Caco-2 (cell line): ENCODE results near the gene SORL1. TPM values are rescaled to one million over a fixed set of nuclear protein-coding genes. Genes with fewer than 3 reads are reported as not detected.

Source experiments
- BruUV-seq: library from RNA; stranded (reverse); fragments of 400-500 nt; replicated peaks from 2 replicates; lab custom pipeline; 2021; lab: Mats Ljungman, UMichigan
- CTCF ChIA-PET: fragments of 300-600 bp; sonication (Branson Sonifier 250); formaldehyde crosslinking; loops from one replicate; lab custom pipeline; 2022; ENCODE audit warnings: antibody characterized with exemption; lab: Charles Lee
- POLR2A ChIA-PET: fragments of 300-600 bp; sonication (Branson Sonifier 250); formaldehyde crosslinking; loops from one replicate; lab custom pipeline; 2022; ENCODE audit warnings: antibody characterized with exemption; lab: Charles Lee
- DNase-seq, 2 experiments: peaks; one replicate each; pipeline versions ENCODE4 v3.0.0 to v3.0.0-alpha.2; 2020 to 2022
- H3K27me3 ChIP-seq: replicated peaks from 2 replicates; pipeline ENCODE4 v1.6.0; 2011; ENCODE audit warnings: low read length; ENCODE audit not compliant: control insufficient read depth, insufficient read depth
- H3K36me3 ChIP-seq: 2 replicates; pipeline ENCODE4 v1.5.1; 2011; ENCODE audit warnings: low read length; ENCODE audit not compliant: control insufficient read depth, insufficient read depth
- H3K4me1 ChIP-seq: fragments of 250-450 bp; sonication (Bioruptor Pico); 2 replicates; pipeline ENCODE4 v1.5.1; 2020; ENCODE audit warnings: mild to moderate bottlenecking
- H3K4me3 ChIP-seq: 2 replicates; pipeline ENCODE4 v1.5.1; 2011; ENCODE audit warnings: low read depth, mild to moderate bottlenecking, control low read depth, low read length
- H3K9me3 ChIP-seq: fragments of 250-450 bp; sonication (Bioruptor Pico); 2 replicates; pipeline ENCODE4 v1.5.1; 2020; ENCODE audit warnings: mild to moderate bottlenecking, moderate library complexity
- H3K27ac Mint-ChIP-seq: one replicate; pipeline ENCODE4 v1.8.0; 2022; ENCODE audit warnings: mixed read lengths; ENCODE audit not compliant: unreplicated experiment
- H3K27me3 Mint-ChIP-seq: one replicate; pipeline ENCODE4 v1.8.0; 2022; ENCODE audit warnings: mixed read lengths; ENCODE audit not compliant: insufficient read depth, unreplicated experiment
- H3K36me3 Mint-ChIP-seq: one replicate; pipeline ENCODE4 v1.8.0; 2022; ENCODE audit warnings: mild to moderate bottlenecking, mixed read lengths; ENCODE audit not compliant: insufficient read depth, unreplicated experiment
- H3K4me1 Mint-ChIP-seq: one replicate; pipeline ENCODE4 v1.8.0; 2022; ENCODE audit warnings: low read depth, mixed read lengths; ENCODE audit not compliant: unreplicated experiment
- H3K4me3 Mint-ChIP-seq: one replicate; pipeline ENCODE4 v1.8.0; 2022; ENCODE audit warnings: mild to moderate bottlenecking, moderate library complexity, mixed read lengths; ENCODE audit not compliant: unreplicated experiment
- H3K9me3 Mint-ChIP-seq: one replicate; pipeline ENCODE4 v1.8.0; 2022; ENCODE audit warnings: mixed read lengths; ENCODE audit not compliant: unreplicated experiment
- CTCF ChIP-seq, 2 experiments: fragments of 200-600 bp in 1 of 2; IDR thresholded peaks; 1 replicate in 1 of 2; 2 replicates in 1 of 2; pipeline versions ENCODE4 v1.5.1 to v1.8.0; 2011 to 2022; ENCODE audit warnings: antibody characterized with exemption in 1 of 2, control low read depth in 1 of 2, inconsistent platforms in 1 of 2, low read depth in 1 of 2, low read length in 1 of 2, mild to moderate bottlenecking in 1 of 2, moderate library complexity in 1 of 2; ENCODE audit not compliant: insufficient read depth in 1 of 2, severe bottlenecking in 1 of 2, unreplicated experiment in 1 of 2
- intact Hi-C: fragments of 100-400 bp; cut with micrococcal nuclease; formaldehyde crosslinking; loops from one replicate; pipeline ENCODE4 v1.10.0; 2022; ENCODE audit not compliant: unreplicated experiment
- total RNA-seq: library from RNA; stranded (reverse); gene quantifications from 2 replicates; pipeline ENCODE4 v1.2.3, GENCODE V29; 2022

The SORL1 gene
- total RNA-seq, 1 experiment from 2014 or later: 26.3 TPM

- ChIA-PET POLR2A (no interaction called here), CTCF (no interaction called here)
- no TSS peak for BruUV-seq
- Histone ChIP-seq H3K36me3 (0 out of 2 replicates have a peak, but pooled peaks cover 2% of the 10 kb centered on the region), H3K27me3 (no peaks in the 10 kb centered on the region), H3K9me3 (no peaks in the 10 kb centered on the region), H3K4me1 (no peaks in the 10 kb centered on the region), H3K4me3 (no peak overlapping the region)
- no peak for TF ChIP-seq CTCF (IDR thresholded peaks at IDR 0.05; ENCODE audit: insufficient read depth in 1 of 2, low read depth in 1 of 2, low read length in 1 of 2, severe bottlenecking in 1 of 2, unreplicated experiment in 1 of 2)
- H3K4me1 Mint-ChIP-seq: no peaks in the 10 kb centered on the region
- H3K27ac Mint-ChIP-seq: no peak overlapping the region
- intact Hi-C loops: no loop called here
- no peaks in the 10 kb centered on the region for H3K9me3 Mint-ChIP-seq
- no peak overlapping the region for H3K4me3 Mint-ChIP-seq
- no peak for DNase-seq
- no peaks in the 10 kb centered on the region for H3K27me3 Mint-ChIP-seq
- peaks cover 8% of the 10 kb centered on the region for H3K36me3 Mint-ChIP-seq
Observed at GRCh38 chr11:121596195-121597155, 144.4 kb downstream of the SORL1 start.

GRCh38 chr11:121603316-121603715 is 151.2 kb downstream of the SORL1 start:
- no peak for DNase-seq
- Mint-ChIP-seq H3K9me3 (no peaks in the 10 kb centered on the region), H3K27me3 (no peaks in the 10 kb centered on the region), H3K27ac (no peak overlapping the region), H3K4me3 (no peak overlapping the region), H3K36me3 (peaks cover 10% of the 10 kb centered on the region), H3K4me1 (no peaks in the 10 kb centered on the region)
- POLR2A ChIA-PET: no interaction called here
- Histone ChIP-seq H3K27me3 (no peaks in the 10 kb centered on the region), H3K9me3 (no peaks in the 10 kb centered on the region; the same call in 1 of the 2 replicates), H3K36me3 (peaks cover 3% of the 10 kb centered on the region; the same call in 1 of the 2 replicates), H3K4me1 (no peaks in the 10 kb centered on the region), H3K4me3 (no peak overlapping the region)
- CTCF ChIA-PET: no interaction called here
- TF ChIP-seq CTCF (IDR thresholded peaks at IDR 0.05; ENCODE audit: insufficient read depth in 1 of 2, low read depth in 1 of 2, low read length in 1 of 2, severe bottlenecking in 1 of 2, unreplicated experiment in 1 of 2): no peak
- intact Hi-C loops: no loop called here
- BruUV-seq: no TSS peak

GRCh38 chr11:121604152-121604551 is 152.0 kb downstream of the SORL1 start:
- intact Hi-C loops: no loop called here
- Histone ChIP-seq H3K4me3 (no peak overlapping the region), H3K27me3 (no peaks in the 10 kb centered on the region), H3K36me3 (peaks cover 3% of the 10 kb centered on the region; the same call in 1 of the 2 replicates), H3K4me1 (no peaks in the 10 kb centered on the region), H3K9me3 (no peaks in the 10 kb centered on the region; the same call in 1 of the 2 replicates)
- TF ChIP-seq CTCF (IDR thresholded peaks at IDR 0.05; ENCODE audit: insufficient read depth in 1 of 2, low read depth in 1 of 2, low read length in 1 of 2, severe bottlenecking in 1 of 2, unreplicated experiment in 1 of 2): no peak
- Mint-ChIP-seq H3K4me1 (no peaks in the 10 kb centered on the region), H3K9me3 (no peaks in the 10 kb centered on the region), H3K4me3 (no peak overlapping the region), H3K36me3 (peaks cover 15% of the 10 kb centered on the region), H3K27ac (no peak overlapping the region), H3K27me3 (no peaks in the 10 kb centered on the region)
- POLR2A ChIA-PET: no interaction called here
- no TSS peak for BruUV-seq
- CTCF ChIA-PET: no interaction called here
- no peak for DNase-seq
